K562 (cell line): ENCODE data around the gene CHDH. TPM values are rescaled to one million over a fixed set of nuclear protein-coding genes. Genes with fewer than 3 reads are reported as not detected.

ENCODE experiments used
- ATAC-seq: fragments of 200-7000 bp; cut with Tn5 transposase; 3 replicates; pipeline ENCODE4 v1.9.1; 2020; ENCODE audit warnings: moderate library complexity
- BruUV-seq: library from RNA; stranded (reverse); fragments of 400-500 nt; replicated peaks from 2 replicates; lab custom pipeline; 2021; lab: Mats Ljungman, UMichigan
- CTCF ChIA-PET: fragments of 300-600 bp; formaldehyde crosslinking; extraction: SDS; loops from one replicate; lab custom pipeline; 2021; ENCODE audit warnings: low intra/inter-chr PET ratio; lab: Yijun Ruan, JAX
- POLR2A ChIA-PET: fragments of 300-600, 350-650 bp; sonication (Branson Sonifier 250); formaldehyde crosslinking; extraction: SDS; loops from one replicate; lab custom pipeline; 2021; ENCODE audit warnings: antibody characterized with exemption, inconsistent platforms; lab: Yijun Ruan, JAX
- DNase-seq, 4 experiments: peaks; one replicate each; pipeline versions ENCODE4 v3.0.0 to v3.0.0-alpha.2; 2011 to 2018; ENCODE audit warnings: low spot score in 3 of 4, mixed read lengths in 3 of 4; ENCODE audit errors: extremely low read depth in 1 of 4
- FAIRE-seq: peaks from 2 replicates; lab custom pipeline; 2011; peaks lifted over from hg19 to GRCh38; lab: Jason Lieb, UNC
- H2AFZ ChIP-seq: 2 replicates; pipeline ENCODE4 v1.6.0; 2011; ENCODE audit warnings: low read depth, low read length, control low read depth, inconsistent platforms
- H3K27ac ChIP-seq: fragments of 200-600 bp; 3 replicates; pipeline ENCODE4 v1.8.0; 2011; ENCODE audit warnings: low read depth, mild to moderate bottlenecking, control low read depth, inconsistent platforms, low read length, moderate library complexity, mixed read lengths; ENCODE audit errors: extremely low read depth
- H3K27me3 ChIP-seq, 2 experiments: fragments of 300-600 bp in 1 of 2; 2 replicates in 1 of 2; 3 replicates in 1 of 2; pipeline versions ENCODE4 v1.6.0 to v1.8.0; 2011; ENCODE audit warnings: inconsistent platforms in 2 of 2, low read length in 2 of 2, mild to moderate bottlenecking in 1 of 2, mixed read lengths in 1 of 2, moderate library complexity in 1 of 2; ENCODE audit not compliant: control insufficient read depth in 2 of 2, insufficient read depth in 2 of 2
- H3K36me3 ChIP-seq: fragments of 300-600 bp; 3 replicates; pipeline ENCODE4 v1.8.0; 2011; ENCODE audit warnings: mild to moderate bottlenecking, low read length, inconsistent platforms; ENCODE audit not compliant: control insufficient read depth, insufficient read depth
- H3K4me1 ChIP-seq, 2 experiments: fragments of 200-600 bp in 1 of 2; replicated peaks in 1 of 2; 2 replicates in 1 of 2; 3 replicates in 1 of 2; pipeline versions ENCODE4 v1.5.1 to v1.8.0; 2011; ENCODE audit warnings: inconsistent platforms in 2 of 2, low read length in 2 of 2, mild to moderate bottlenecking in 1 of 2, mixed read lengths in 1 of 2, moderate library complexity in 1 of 2; ENCODE audit not compliant: control insufficient read depth in 2 of 2, insufficient read depth in 2 of 2
- H3K4me2 ChIP-seq: 2 replicates; pipeline ENCODE4 v1.6.1; 2011; ENCODE audit warnings: low read length, control low read depth, inconsistent platforms, mixed read lengths; ENCODE audit not compliant: insufficient read depth
- H3K4me3 ChIP-seq: fragments of 200-600 bp; sonication (generic), shearing (Covaris generic); 2 replicates; pipeline ENCODE4 v1.5.1; 2016; ENCODE audit warnings: control low read depth, inconsistent platforms
- H3K79me2 ChIP-seq: fragments of 200-600 bp; 3 replicates; pipeline ENCODE4 v1.8.0; 2011; ENCODE audit warnings: low read length, inconsistent platforms; ENCODE audit not compliant: control insufficient read depth, insufficient read depth
- H3K9ac ChIP-seq, 2 experiments: 2 replicates each; pipeline versions ENCODE4 v1.6.0 to v1.6.1; 2011; ENCODE audit warnings: low read depth in 2 of 2, low read length in 2 of 2, control low read depth in 1 of 2, inconsistent platforms in 1 of 2, mild to moderate bottlenecking in 1 of 2, mixed read lengths in 1 of 2; ENCODE audit not compliant: insufficient read depth in 1 of 2
- H3K9me1 ChIP-seq: one replicate; pipeline ENCODE4 v1.6.0; 2011; ENCODE audit warnings: inconsistent platforms, mild to moderate bottlenecking, low read length, moderate library complexity; ENCODE audit not compliant: control insufficient read depth, insufficient read depth
- H3K9me3 ChIP-seq: replicated peaks from 2 replicates; pipeline ENCODE4 v1.5.1; 2011; ENCODE audit warnings: low read depth, low read length, inconsistent platforms; ENCODE audit not compliant: control insufficient read depth, insufficient read depth
- H4K20me1 ChIP-seq: replicated peaks from 2 replicates; pipeline ENCODE4 v1.6.1; 2011; ENCODE audit warnings: low read length, inconsistent platforms, mixed read lengths; ENCODE audit not compliant: control insufficient read depth, insufficient read depth
- ATF7 ChIP-seq: fragments of 450-650 bp; IDR thresholded peaks from 2 replicates; pipeline ENCODE4 v1.7.1; 2014; ENCODE audit warnings: mild to moderate bottlenecking, moderate library complexity
- ETS2 ChIP-seq: IDR thresholded peaks from 2 replicates; pipeline ENCODE4 v1.6.1; 2016; ENCODE audit warnings: borderline replicate concordance, missing genetic modification characterization, mild to moderate bottlenecking, moderate library complexity, missing compliant biosample characterization; ENCODE audit not compliant: poor library complexity, severe bottlenecking
- NFXL1 ChIP-seq: fragments of 450-650 bp; formaldehyde crosslinking; IDR thresholded peaks from 2 replicates; pipeline ENCODE4 v1.4.0; 2021; ENCODE audit warnings: mild to moderate bottlenecking
- WGBS: fragments of 100-300 bp; shearing (Covaris generic); methylation state at CpG from one replicate; pipeline ENCODE4 v1.1.6; 2016; ENCODE audit warnings: low coverage, mixed read lengths; ENCODE audit not compliant: insufficient coverage; ENCODE audit errors: missing lambda C conversion rate; 5-methylcytosine and 5-hydroxymethylcytosine counted together
- in situ Hi-C: fragments of 300-500 bp; cut with MboI; formaldehyde crosslinking; loops from 4 replicates; pipeline ENCODE4 v1.15.0; 2018; ENCODE audit warnings: inconsistent platforms, mixed read lengths
- intact Hi-C: fragments of 100-400 bp; cut with micrococcal nuclease; formaldehyde crosslinking; loops from 2 replicates; pipeline ENCODE4 v1.14.2; 2022
- polyA plus RNA-seq, 8 experiments: library from polyadenylated mRNA; depleted of rRNA in 4 of 8; stranded (reverse) in 5 of 8; unstranded in 3 of 8; fragments of >200 nt; fragmentation: Nextera tagmentation in 2 of 8; fragmentation: Illumina TruSeq in 1 of 8; extraction: Ambion mirVana in 2 of 8; extraction: Trizol in 1 of 8; gene quantifications; 2 replicates each; pipeline versions ENCODE4 v1.2.1 to v1.2.3, GENCODE V29; 2011 to 2014; ENCODE audit warnings: inconsistent platforms in 1 of 8, missing spikeins in 1 of 8
- total RNA-seq, 7 experiments: library from RNA; depleted of rRNA in 6 of 7; stranded (reverse); fragments of >200 nt in 6 of 7; fragmentation: Illumina TruSeq in 2 of 7; extraction: Trizol in 2 of 7; gene quantifications; 2 replicates each; pipeline versions ENCODE4 v1.2.1 to v1.2.3, GENCODE V29; 2011 to 2021; ENCODE audit warnings: low replicate concordance in 1 of 7
- TF ChIP-seq, protein P1 (sequence below), 2 experiments: fragments of 200-800 bp in 1 of 2; sonication (Bioruptor generic) in 1 of 2; sonication (generic) in 1 of 2; formaldehyde crosslinking in 1 of 2; IDR thresholded peaks in 1 of 2; conservative IDR thresholded peaks in 1 of 2; 2 replicates each; pipeline versions ENCODE4 v1.5.0 to v1.6.1; 2016 to 2020; ENCODE audit warnings: missing compliant biosample characterization in 1 of 2, missing genetic modification characterization in 1 of 2, missing genetic modification reagents in 1 of 2
- TF ChIP-seq, protein P2 (sequence below): fragments of 150-350 bp; IDR thresholded peaks from 2 replicates; pipeline ENCODE4 v1.6.1; 2014; ENCODE audit warnings: low read depth, mild to moderate bottlenecking, low read length, borderline replicate concordance
- TF ChIP-seq, protein P3 (sequence below): fragments of 250-450 bp; sonication (Bioruptor Pico); IDR thresholded peaks from 2 replicates; pipeline ENCODE4 v1.8.0; 2021; ENCODE audit warnings: borderline replicate concordance, mild to moderate bottlenecking, moderate library complexity; ENCODE audit not compliant: poor library complexity, severe bottlenecking

CHDH gene
- total and polyA plus RNA-seq, 9 of the 15 experiments (the other 6 are each of a cell fraction or from before 2014, with no cell fraction given), result 0.06 to 1.9 (median 0.46) TPM

DNA sequence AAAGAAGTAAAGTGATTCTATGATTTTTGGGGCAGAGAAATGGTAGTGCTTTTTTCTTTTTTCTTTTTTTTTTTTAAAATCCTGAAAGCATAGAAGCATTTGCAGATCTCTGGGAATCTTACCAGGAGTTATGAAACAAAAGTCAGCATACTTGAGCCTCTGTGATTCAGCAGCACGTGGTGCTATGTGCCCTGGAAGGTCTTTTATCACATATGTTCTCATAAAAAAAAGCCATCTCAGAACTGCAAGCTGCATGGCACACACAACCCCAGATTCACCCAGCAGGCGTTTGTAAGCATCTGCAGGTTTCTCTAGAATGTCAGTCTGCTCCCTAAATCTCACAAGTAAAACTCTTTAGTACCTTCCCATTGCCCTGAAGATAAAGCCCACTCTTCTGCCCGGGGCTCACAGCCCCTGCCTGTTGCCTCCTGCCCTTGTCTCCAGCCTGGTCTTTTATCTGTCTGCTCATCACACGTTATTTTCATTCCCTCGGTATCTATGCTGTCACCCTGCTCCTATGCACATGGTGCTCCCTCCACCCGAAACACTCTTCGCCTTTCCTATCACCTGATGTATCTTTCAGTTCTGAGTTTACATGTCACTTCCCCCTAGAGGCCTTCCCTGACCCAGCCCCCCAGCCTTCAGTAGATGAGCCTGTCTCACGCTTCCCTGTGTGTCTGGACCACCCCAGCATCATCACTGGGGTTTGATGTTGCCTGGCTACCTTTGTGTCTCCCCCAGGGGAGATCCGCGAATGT is 72.4 kb downstream of the CHDH start:
- H3K4me2 ChIP-seq, result no peak overlapping the region

More for the DNA sequence above, 72.4 kb downstream of the CHDH start:
- 2% methylated on average over 9 of the region's 10 CpGs for WGBS
- POLR2A ChIA-PET, result no interaction called here
- CTCF ChIA-PET, result no interaction called here
- no peaks in the 10 kb centered on the region for H3K9me3 ChIP-seq
- H3K36me3 ChIP-seq, result no peaks in the 10 kb centered on the region
- ATAC-seq, result no peak
- peaks cover 0 to 41% of the 10 kb centered on the region in 2 experiments; a peak in 3 of 5 replicates for H3K27me3 ChIP-seq
- in situ Hi-C loops, result no loop called here
- BruUV-seq, result no TSS peak
- no peak overlapping the region for H2AFZ ChIP-seq
- DNase-seq, result no peak
- H3K4me1 ChIP-seq, result no peaks in the 10 kb centered on the region
- no peak overlapping the region for H3K9ac ChIP-seq
- no peaks in the 10 kb centered on the region for H4K20me1 ChIP-seq
- no peak for TF ChIP-seq NFXL1 (CRISPR knock-in tag)
- TF ChIP-seq, protein P1, sequence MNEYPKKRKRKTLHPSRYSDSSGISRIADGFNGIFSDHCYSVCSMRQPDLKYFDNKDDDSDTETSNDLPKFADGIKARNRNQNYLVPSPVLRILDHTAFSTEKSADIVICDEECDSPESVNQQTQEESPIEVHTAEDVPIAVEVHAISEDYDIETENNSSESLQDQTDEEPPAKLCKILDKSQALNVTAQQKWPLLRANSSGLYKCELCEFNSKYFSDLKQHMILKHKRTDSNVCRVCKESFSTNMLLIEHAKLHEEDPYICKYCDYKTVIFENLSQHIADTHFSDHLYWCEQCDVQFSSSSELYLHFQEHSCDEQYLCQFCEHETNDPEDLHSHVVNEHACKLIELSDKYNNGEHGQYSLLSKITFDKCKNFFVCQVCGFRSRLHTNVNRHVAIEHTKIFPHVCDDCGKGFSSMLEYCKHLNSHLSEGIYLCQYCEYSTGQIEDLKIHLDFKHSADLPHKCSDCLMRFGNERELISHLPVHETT (CRISPR knock-in tag; conservative IDR thresholded peaks at IDR 0.05 in 1 of 2, IDR thresholded peaks at IDR 0.05 in 1 of 2), result no peak
- no peak for TF ChIP-seq ETS2 (tag)
- TF ChIP-seq, protein P2, sequence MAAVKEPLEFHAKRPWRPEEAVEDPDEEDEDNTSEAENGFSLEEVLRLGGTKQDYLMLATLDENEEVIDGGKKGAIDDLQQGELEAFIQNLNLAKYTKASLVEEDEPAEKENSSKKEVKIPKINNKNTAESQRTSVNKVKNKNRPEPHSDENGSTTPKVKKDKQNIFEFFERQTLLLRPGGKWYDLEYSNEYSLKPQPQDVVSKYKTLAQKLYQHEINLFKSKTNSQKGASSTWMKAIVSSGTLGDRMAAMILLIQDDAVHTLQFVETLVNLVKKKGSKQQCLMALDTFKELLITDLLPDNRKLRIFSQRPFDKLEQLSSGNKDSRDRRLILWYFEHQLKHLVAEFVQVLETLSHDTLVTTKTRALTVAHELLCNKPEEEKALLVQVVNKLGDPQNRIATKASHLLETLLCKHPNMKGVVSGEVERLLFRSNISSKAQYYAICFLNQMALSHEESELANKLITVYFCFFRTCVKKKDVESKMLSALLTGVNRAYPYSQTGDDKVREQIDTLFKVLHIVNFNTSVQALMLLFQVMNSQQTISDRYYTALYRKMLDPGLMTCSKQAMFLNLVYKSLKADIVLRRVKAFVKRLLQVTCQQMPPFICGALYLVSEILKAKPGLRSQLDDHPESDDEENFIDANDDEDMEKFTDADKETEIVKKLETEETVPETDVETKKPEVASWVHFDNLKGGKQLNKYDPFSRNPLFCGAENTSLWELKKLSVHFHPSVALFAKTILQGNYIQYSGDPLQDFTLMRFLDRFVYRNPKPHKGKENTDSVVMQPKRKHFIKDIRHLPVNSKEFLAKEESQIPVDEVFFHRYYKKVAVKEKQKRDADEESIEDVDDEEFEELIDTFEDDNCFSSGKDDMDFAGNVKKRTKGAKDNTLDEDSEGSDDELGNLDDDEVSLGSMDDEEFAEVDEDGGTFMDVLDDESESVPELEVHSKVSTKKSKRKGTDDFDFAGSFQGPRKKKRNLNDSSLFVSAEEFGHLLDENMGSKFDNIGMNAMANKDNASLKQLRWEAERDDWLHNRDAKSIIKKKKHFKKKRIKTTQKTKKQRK, result no peak
- TF ChIP-seq, protein P3, sequence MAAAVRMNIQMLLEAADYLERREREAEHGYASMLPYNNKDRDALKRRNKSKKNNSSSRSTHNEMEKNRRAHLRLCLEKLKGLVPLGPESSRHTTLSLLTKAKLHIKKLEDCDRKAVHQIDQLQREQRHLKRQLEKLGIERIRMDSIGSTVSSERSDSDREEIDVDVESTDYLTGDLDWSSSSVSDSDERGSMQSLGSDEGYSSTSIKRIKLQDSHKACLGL (CRISPR knock-in tag), result no peak
- TF ChIP-seq ATF7, result no peak
- TF ChIP-seq, all 486 proteins: peak for 0
- intact Hi-C loops, result no loop called here
- Histone ChIP-seq H3K4me3 (no peak overlapping the region), H3K27ac (no peak overlapping the region), H3K9me1 (peaks cover 2% of the 10 kb centered on the region), H3K79me2 (no peaks in the 10 kb centered on the region)
- no peak for FAIRE-seq
